Measurements from ENCODE around the gene IFT20. TPM values are rescaled to one million over a fixed set of nuclear protein-coding genes. Genes with fewer than 3 reads are reported as not detected.

IFT20 gene
- total RNA-seq (2014; rRNA removed; shearing (Covaris generic)): 6.8 and 13.2 TPM in 2 replicates
- polyA plus RNA-seq (2016; fragmentation: Nextera tagmentation; extraction: Ambion mirVana): 31.4 and 32.3 TPM in 2 replicates
- long read RNA-seq, transcript IFT20-214 (6 exons, 1,071 nt): minor isoform, 6 of 22 reads
- long read RNA-seq, transcript IFT20-203 (5 exons, 825 nt): major isoform, 12 of 22 reads
- long read RNA-seq, partial matches to known transcripts: 2 of 22 reads
- long read RNA-seq, other reads (novel, unspliced or antisense): 1 of 22 reads

- peaks cover 22% of the 10 kb centered on the region for H3K79me2 ChIP-seq (replicated peaks; ENCODE audit: insufficient read depth)
- H3K9me3 Mint-ChIP-seq: no peaks in the 10 kb centered on the region
- peak within 1 kb of the TSS; percentile 51; the same call in 1 of the 2 replicates for H3K27ac ChIP-seq (ENCODE audit: low read depth)
- TF ChIP-seq POLR2AphosphoS5 (IDR thresholded peaks at IDR 0.05; ENCODE audit: low read depth): peak; percentile 82
- peak; percentile 99 for TF ChIP-seq CREB1 (CRISPR knock-in tag; IDR thresholded peaks at IDR 0.05; ENCODE audit: low read depth)
- TF ChIP-seq, protein P1, sequence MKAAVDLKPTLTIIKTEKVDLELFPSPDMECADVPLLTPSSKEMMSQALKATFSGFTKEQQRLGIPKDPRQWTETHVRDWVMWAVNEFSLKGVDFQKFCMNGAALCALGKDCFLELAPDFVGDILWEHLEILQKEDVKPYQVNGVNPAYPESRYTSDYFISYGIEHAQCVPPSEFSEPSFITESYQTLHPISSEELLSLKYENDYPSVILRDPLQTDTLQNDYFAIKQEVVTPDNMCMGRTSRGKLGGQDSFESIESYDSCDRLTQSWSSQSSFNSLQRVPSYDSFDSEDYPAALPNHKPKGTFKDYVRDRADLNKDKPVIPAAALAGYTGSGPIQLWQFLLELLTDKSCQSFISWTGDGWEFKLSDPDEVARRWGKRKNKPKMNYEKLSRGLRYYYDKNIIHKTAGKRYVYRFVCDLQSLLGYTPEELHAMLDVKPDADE (IDR thresholded peaks at IDR 0.05): peak; percentile 99
- TF ChIP-seq ZNF331 (CRISPR knock-in tag; IDR thresholded peaks at IDR 0.05; ENCODE audit: low read depth): no peak
- no peaks in the 10 kb centered on the region for H3K9me2 ChIP-seq (ENCODE audit: insufficient read depth)
- ATAC-seq (peak; percentile 93), DNase-seq (ENCODE audit: low spot score) (peak; percentile 100)
- peak within 1 kb of the TSS; percentile 86 for H3K4me2 ChIP-seq
- peak within 1 kb of the TSS; percentile 80 for H3K4me3 ChIP-seq
- peaks cover 24% of the 10 kb centered on the region for H3K4me1 Mint-ChIP-seq
- peaks cover 5% of the 10 kb centered on the region; the same call in 1 of the 2 replicates for H4K20me1 ChIP-seq (replicated peaks; ENCODE audit: insufficient read depth)
- peak within 1 kb of the TSS; percentile 48 for H2AFZ ChIP-seq
- no peaks in the 10 kb centered on the region for H3F3A ChIP-seq (replicated peaks; ENCODE audit: low read depth)
- H3K27me3 ChIP-seq (ENCODE audit: insufficient read depth): no peaks in the 10 kb centered on the region
- H3K36me3 ChIP-seq (ENCODE audit: insufficient read depth): no peaks in the 10 kb centered on the region
- H3K27ac Mint-ChIP-seq: peak within 1 kb of the TSS; percentile 97
- peaks cover under 1% of the 10 kb centered on the region; the same call in 1 of the 3 replicates for H3K36me3 Mint-ChIP-seq (ENCODE audit: low read depth)
- peak within 1 kb of the TSS; percentile 98 for H3K4me3 Mint-ChIP-seq
- H3K4me1 ChIP-seq (ENCODE audit: insufficient read depth): peaks cover 11% of the 10 kb centered on the region
- H3K27me3 Mint-ChIP-seq (ENCODE audit: insufficient read depth, low read depth, poor library complexity): peaks cover 15% of the 10 kb centered on the region
Observed at GRCh38 chr17:28335201-28335958, at the start of gene IFT20, which contains the start of gene TNFAIP1. TSS of gene IFT20 (minus strand) at chr17:28335472. CDS start at chr17:28331985, 3,487 bp downstream. TSS of gene TNFAIP1 (plus strand) at chr17:28335761. CDS start at chr17:28339522, 3,761 bp downstream.

GRCh38 chr17:28385037-28385400 lies 49.7 kb upstream of the IFT20 start:
- Mint-ChIP-seq H3K36me3 (ENCODE audit: low read depth) (peaks cover 3% of the 10 kb centered on the region), H3K4me1 (peaks cover 11% of the 10 kb centered on the region), H3K27ac (no peak overlapping the region), H3K27me3 (ENCODE audit: insufficient read depth, low read depth, poor library complexity) (peaks cover 62% of the 10 kb centered on the region), H3K4me3 (peak overlapping the region; percentile 87), H3K9me3 (no peaks in the 10 kb centered on the region; the same call in 2 of the 3 replicates)
- DNase-seq (ENCODE audit: low spot score): peak; percentile 48
- peak overlapping the region; percentile 95 for H3K4me2 ChIP-seq
- peak overlapping the region; percentile 90 for H3K4me3 ChIP-seq
- H3K4me1 ChIP-seq (ENCODE audit: insufficient read depth): peaks cover 11% of the 10 kb centered on the region; the same call in 1 of the 2 replicates
- peak; percentile 39 for ATAC-seq
- no peaks in the 10 kb centered on the region for H4K20me1 ChIP-seq (replicated peaks; ENCODE audit: insufficient read depth)
- 0 out of 2 replicates have a peak, but pooled peaks cover 7% of the 10 kb centered on the region for H3F3A ChIP-seq (replicated peaks; ENCODE audit: low read depth)
- H3K9me2 ChIP-seq (ENCODE audit: insufficient read depth): no peaks in the 10 kb centered on the region
- H3K27ac ChIP-seq (ENCODE audit: low read depth): no peak overlapping the region
- H3K79me2 ChIP-seq (replicated peaks; ENCODE audit: insufficient read depth): no peaks in the 10 kb centered on the region
- peaks cover 66% of the 10 kb centered on the region for H3K27me3 ChIP-seq (ENCODE audit: insufficient read depth)
- H3K36me3 ChIP-seq (ENCODE audit: insufficient read depth): no peaks in the 10 kb centered on the region
- peak overlapping the region; percentile 96 for H2AFZ ChIP-seq
- TF ChIP-seq ZNF331 (CRISPR knock-in tag; IDR thresholded peaks at IDR 0.05; ENCODE audit: low read depth) (no peak), CREB1 (CRISPR knock-in tag; IDR thresholded peaks at IDR 0.05; ENCODE audit: low read depth) (no peak), ZNF462 (CRISPR knock-in tag; IDR thresholded peaks at IDR 0.05) (no peak), EZH2 (IDR thresholded peaks at IDR 0.05; ENCODE audit: low read depth, unreplicated experiment) (no peak), EZH2phosphoT487 (IDR thresholded peaks at IDR 0.05; ENCODE audit: unreplicated experiment) (no peak), NANOG (IDR thresholded peaks at IDR 0.05; ENCODE audit: borderline replicate concordance) (no peak), ZNF114 (CRISPR knock-in tag; IDR thresholded peaks at IDR 0.05) (no peak), POLR2AphosphoS5 (IDR thresholded peaks at IDR 0.05; ENCODE audit: low read depth) (no peak)
- TF ChIP-seq, protein P1 (IDR thresholded peaks at IDR 0.05): no peak

Measured in GM23338 (cell line).